NCI-H2227 treated with DMSO at 0.1 percent for 48 hours (cell line): Measurements from ENCODE around the gene MAP3K21.

Experiments used
- DNase-seq: peaks from one replicate; lab custom pipeline; 2025; lab: John Stamatoyannopoulos, UW

Gene MAP3K21

GRCh38 chr1:233326319-233326718 is 1.2 kb upstream of the MAP3K21 start:
- no peak for DNase-seq

GRCh38 chr1:233326811-233327650 is 493 bp upstream of the MAP3K21 start:
- DNase-seq = peak; percentile 93

- DNase-seq = no peak
Observed at GRCh38 chr1:233328142-233328921, 808 bp downstream of the MAP3K21 start.

DNA sequence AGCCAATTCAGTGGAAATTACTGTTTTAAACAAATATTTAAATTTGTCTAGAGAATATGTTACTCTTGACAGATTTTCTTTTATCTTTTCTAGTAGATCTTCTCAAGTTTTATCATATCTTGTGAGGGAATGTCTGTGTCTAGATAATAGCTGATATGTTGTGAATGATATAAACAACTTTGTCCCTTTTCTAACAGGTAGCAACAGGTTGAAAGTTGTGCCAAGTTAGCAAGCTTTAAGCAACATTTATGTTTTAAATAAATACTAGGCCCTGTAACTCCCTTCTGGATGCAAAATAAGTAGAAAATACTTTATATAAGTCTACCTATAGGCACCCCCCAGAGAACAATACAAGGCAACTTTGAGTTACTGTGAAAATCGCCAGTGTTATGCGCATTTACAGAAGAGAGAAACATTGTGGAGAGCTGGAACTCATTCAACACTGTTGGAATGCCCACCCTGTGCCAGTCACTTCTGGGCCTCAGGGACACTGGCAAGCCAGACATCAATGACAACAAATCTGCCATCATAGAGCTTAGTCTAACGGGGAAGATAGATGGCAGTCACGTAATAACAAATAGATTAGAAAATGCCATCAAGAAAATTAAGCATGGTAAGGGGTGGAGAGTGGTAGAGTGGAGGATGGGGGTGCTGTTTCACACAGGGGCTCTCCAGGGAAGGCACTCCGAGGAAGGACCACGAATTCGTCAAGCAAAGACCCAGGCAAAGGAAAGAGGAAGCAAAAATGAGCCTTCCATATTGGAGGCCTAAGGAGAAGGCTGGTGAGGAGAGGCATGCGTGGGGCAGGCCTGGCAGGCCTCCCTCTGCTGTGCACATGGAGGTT is 4.4 kb downstream of the MAP3K21 start:
- no peak for DNase-seq

GRCh38 chr1:233333086-233333485 is 5.6 kb downstream of the MAP3K21 start:
- DNase-seq = no peak

GRCh38 chr1:233334092-233334491 is 6.6 kb downstream of the MAP3K21 start:
- DNase-seq = no peak

GRCh38 chr1:233336554-233337456 is 9.3 kb downstream of the MAP3K21 start:
- DNase-seq = no peak

- DNase-seq = no peak
Observed at GRCh38 chr1:233337505-233337904, 10.0 kb downstream of the MAP3K21 start.

DNA sequence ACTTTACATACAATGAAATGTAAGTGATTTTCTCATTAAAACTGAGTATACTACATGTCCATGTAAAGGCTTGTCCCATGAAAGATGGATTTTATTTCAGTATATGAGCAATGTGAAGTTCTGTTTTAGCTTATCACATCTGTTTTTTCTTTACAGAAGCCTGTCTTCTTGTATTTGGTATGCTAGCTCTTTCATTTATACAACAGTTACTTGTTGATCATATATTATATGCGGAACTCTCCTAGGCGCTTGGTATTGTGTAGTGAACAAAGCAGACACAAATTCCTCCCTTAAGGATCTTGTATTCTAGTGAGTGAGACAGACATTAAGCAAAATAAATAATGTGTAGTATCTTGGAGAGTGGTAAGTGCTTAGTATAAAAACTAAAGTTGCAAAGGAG is 10.6 kb downstream of the MAP3K21 start:
- no peak for DNase-seq

DNA sequence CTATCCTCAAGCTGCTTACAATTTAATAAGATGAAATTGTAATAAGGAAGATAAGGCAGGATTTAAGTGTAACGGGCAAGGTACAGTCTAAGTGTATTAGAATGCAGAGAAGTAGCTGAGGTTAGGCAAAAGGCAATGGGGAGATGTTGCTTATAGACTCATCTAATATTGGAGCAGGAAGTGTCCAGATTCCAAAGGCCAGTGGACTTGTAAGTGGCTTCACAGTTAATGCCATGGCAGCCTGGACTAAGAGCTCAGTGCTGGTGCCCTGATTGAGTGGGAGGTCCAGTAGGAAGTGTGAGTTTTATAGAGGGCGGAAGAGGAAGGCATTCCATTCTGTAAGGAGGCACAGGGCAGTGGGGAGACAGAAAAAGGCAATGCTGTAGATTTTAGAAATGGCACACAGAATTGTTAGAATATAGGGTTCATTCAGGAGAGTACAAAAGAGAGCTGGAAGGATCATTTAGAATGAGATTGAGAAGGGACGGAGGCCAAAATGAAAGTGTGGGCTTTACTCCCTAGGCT is 12.6 kb downstream of the MAP3K21 start:
- no peak for DNase-seq

DNA sequence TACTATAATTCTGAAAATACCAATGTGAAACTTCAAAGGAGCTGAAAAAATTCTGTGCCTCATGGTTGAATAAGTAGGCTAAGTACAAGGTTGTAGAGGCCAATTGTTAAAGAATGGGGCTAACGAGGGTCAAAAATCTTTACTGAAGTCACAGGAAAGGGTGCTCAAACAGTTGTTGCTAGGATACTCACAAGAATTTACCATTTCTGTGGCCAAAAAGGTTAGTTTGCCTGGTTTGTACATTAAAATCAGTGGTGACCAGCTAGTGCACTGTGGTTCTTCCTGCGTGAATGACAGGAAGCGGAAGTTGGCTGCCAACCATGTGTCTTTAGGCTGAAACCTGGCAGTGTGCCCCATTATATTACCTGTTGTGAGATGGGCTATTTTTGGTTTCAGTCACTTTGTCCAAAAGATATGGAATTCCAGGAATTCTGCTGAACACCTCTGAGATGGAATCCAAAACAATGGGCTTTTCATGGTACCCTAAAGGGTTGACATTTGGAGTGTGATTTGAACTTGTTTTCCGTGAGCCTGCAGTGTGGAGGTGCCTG is 13.5 kb downstream of the MAP3K21 start:
- no peak for DNase-seq

DNA sequence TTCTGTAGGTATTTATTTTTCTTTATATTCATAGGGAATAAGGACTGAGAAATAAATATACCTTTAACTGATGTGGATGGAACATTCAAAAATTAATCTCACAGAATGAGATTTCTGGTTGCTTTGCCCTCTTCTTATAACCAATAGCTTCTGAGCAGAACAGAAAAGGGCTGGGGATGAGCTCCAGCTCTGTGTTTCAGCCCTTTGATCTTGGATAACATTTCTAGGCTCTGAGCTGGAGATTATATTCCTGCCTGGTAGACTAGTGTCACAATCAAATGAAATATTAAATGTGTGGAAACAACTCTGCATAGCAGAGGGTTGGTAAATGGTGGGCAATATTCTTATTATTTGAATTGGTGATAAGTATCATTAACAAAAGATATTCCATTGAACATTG is 14.6 kb downstream of the MAP3K21 start:
- no peak for DNase-seq

GRCh38 chr1:233343262-233343661 is 15.7 kb downstream of the MAP3K21 start:
- DNase-seq = no peak

DNA sequence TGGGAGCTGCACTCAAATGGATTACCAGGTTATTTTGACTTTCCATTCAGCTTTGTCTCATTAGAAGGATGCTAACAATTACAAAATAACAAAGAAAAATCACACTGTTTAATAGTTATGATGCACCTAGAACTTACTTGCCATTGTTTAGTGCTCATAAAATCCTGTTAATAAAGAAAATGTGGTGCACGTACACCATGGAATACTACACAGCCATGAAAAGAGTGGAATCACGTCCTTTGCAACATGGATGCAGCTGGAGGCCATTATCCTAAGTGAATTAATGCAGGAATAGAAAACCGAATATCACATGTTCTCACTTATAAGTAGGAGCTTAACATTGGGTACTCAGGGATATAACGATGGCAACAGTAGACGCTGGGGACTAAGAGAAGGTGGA is 19.8 kb downstream of the MAP3K21 start:
- DNase-seq = no peak

GRCh38 chr1:233349137-233349536 is 21.6 kb downstream of the MAP3K21 start:
- DNase-seq = no peak

- DNase-seq = no peak
Observed at GRCh38 chr1:233354983-233355382, 27.5 kb downstream of the MAP3K21 start.

DNA sequence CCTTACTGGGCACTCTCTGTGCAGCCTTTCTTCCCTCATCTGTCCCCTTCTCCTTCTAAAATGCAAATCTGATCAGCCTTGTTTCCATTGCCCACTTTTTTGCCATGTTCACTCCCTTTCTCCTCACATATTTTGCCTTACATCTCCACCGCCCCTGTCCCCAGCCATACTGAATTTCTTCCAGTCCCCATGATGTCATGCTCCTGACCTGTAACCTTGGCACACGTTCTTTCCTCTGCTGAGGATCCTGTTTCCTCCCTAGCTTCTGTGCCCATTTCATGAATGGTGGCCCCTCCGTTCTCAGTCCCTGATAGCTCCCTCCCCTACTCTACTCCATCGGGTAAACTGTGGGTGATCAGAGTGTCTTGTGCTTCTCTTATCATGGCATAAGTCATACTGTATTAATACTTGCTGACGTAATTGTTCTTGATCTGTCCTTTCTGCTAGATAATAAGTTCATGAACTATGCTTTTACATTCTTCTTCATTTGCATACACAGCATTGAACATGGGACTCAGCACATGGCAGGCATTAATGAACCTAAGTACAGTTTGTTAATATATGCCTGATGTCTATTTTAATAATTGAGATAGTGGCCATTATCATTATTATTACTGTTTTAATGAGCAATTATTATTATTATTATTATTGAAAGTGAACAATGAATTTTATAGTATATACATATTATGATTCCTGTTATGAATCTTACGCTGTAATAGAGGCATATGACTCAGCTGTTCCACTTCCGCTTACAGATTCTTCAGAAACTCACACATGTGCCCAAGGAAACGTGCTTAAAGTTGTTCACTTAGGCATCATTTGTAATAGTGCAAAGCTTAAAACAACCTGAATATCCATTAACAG is 28.5 kb downstream of the MAP3K21 start:
- DNase-seq = no peak

DNA sequence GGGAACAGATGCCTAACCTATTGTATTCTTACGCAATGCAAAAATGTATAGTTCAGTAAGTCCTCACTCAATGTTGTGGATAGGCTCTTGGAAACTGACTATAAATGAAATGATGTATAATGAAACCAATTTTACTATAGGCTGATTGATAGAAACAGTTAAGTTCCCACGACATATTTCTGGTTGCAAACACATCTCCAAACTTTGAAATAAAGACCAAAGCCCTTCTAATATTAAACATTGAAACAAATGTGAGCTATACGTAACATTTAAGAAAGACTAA is 29.1 kb downstream of the MAP3K21 start:
- DNase-seq = no peak

DNA sequence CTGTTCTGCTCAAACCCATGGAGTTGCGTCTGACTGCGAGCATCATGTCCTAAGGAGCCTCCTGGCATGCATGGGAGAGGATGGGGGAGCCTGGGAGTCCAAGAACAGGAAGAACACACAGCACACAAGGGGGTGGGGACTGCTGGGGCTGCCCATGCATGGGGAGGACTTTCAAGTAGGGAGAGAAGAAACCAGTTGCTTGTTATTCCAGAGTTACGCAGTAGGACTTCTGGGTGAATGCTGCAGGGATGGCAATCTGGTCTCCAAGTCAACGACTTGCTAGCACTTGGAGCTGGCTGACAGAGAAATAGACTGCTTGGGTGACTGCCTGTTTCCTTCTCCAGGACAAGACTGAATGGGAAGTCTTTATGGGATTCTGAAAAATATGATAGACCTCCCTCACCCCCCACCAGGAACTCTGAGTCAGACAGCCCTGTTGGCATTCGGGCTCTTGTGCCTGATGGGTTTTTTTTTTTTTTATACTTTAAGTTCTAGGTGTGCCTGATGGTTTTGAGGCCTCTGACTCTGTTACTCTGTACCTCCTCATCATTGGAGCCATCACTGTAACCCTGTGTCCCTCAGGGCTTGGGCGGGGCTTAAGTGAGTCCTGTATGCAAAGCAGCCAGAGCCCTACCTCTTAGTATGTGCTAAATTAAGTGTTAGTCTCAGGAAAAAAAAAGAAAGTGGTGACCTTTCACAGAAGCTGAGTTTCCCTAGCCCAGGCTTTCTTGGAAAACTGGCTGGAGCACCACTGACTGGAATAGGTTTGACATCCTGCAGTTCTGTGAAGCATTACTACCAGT is 30.3 kb downstream of the MAP3K21 start:
- DNase-seq = no peak
